ENCODE data around the gene P3H3. TPM values are rescaled to one million over a fixed set of nuclear protein-coding genes. Genes with fewer than 3 reads are reported as not detected.
A peak's percentile ranks its signal among the peaks of the same experiment; 100 is the strongest.

Gene P3H3
- total RNA-seq, 1 donor from 2014 or later: 30.6 TPM

DNA sequence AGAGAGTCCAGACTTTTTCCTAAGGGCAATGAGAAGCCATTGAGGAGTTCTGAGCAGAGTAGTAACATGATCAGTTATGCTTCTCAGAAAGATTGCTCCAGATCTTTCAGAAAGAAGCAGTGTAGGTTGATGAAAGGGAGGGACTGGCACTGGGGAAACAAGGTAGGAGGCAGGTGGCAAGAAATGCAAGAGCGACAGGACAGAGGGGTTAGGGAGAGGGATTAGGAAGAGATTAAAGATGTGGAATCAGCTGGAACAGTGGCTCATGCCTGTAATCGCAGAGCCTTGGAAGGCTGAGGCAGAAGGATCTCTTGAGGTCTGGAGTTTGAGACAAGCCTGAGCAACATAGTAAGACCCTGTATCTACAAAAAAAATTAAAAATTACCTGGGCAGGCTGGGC is 19.5 kb downstream of the P3H3 start:
- peaks cover 18% of the 10 kb centered on the region for H3K4me1 Mint-ChIP-seq (ENCODE audit: low read depth)
- no peaks in the 10 kb centered on the region for H3K9me3 Mint-ChIP-seq (ENCODE audit: low read depth)
- DNase-seq (ENCODE audit: low spot score, unreplicated experiment): no peak
- H3K27ac Mint-ChIP-seq: no peak overlapping the region
- TF ChIP-seq, protein P1, sequence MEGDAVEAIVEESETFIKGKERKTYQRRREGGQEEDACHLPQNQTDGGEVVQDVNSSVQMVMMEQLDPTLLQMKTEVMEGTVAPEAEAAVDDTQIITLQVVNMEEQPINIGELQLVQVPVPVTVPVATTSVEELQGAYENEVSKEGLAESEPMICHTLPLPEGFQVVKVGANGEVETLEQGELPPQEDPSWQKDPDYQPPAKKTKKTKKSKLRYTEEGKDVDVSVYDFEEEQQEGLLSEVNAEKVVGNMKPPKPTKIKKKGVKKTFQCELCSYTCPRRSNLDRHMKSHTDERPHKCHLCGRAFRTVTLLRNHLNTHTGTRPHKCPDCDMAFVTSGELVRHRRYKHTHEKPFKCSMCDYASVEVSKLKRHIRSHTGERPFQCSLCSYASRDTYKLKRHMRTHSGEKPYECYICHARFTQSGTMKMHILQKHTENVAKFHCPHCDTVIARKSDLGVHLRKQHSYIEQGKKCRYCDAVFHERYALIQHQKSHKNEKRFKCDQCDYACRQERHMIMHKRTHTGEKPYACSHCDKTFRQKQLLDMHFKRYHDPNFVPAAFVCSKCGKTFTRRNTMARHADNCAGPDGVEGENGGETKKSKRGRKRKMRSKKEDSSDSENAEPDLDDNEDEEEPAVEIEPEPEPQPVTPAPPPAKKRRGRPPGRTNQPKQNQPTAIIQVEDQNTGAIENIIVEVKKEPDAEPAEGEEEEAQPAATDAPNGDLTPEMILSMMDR (IDR thresholded peaks at IDR 0.05; ENCODE audit: unreplicated experiment): no peak
- H3K27me3 Mint-ChIP-seq: no peaks in the 10 kb centered on the region
- H3K4me3 Mint-ChIP-seq (ENCODE audit: low read depth): no peak overlapping the region
- peaks cover 9% of the 10 kb centered on the region for H3K36me3 Mint-ChIP-seq (ENCODE audit: insufficient read depth)

DNA sequence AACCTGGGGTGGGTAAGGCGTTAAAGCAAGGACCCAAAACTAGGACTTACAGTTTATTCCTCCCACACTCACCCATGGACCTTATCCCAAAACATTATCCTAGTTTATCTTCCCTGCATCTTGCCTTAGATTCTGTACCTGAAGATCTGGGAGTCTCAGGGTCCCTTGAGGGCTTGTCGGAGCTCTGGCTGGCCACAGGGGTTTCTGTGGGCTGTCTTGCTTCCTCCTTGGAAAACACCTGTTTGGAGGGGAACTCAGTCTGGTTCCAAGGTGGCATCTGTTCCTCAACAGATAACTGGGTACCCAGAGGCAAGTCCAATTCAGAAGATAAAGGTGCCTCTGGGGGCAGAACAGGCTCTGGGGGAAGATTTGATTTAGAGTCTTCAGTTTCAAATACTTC is 21.2 kb downstream of the P3H3 start:
- TF ChIP-seq, protein P1 (IDR thresholded peaks at IDR 0.05; ENCODE audit: unreplicated experiment): no peak
- peak overlapping the region; percentile 57 for H3K4me3 Mint-ChIP-seq (ENCODE audit: low read depth)
- DNase-seq (ENCODE audit: low spot score, unreplicated experiment): no peak
- H3K9me3 Mint-ChIP-seq (ENCODE audit: low read depth): no peaks in the 10 kb centered on the region
- no peak overlapping the region for H3K27ac Mint-ChIP-seq
- H3K4me1 Mint-ChIP-seq (ENCODE audit: low read depth): peaks cover 29% of the 10 kb centered on the region
- no peaks in the 10 kb centered on the region for H3K27me3 Mint-ChIP-seq
- peaks cover 12% of the 10 kb centered on the region for H3K36me3 Mint-ChIP-seq (ENCODE audit: insufficient read depth)

DNA sequence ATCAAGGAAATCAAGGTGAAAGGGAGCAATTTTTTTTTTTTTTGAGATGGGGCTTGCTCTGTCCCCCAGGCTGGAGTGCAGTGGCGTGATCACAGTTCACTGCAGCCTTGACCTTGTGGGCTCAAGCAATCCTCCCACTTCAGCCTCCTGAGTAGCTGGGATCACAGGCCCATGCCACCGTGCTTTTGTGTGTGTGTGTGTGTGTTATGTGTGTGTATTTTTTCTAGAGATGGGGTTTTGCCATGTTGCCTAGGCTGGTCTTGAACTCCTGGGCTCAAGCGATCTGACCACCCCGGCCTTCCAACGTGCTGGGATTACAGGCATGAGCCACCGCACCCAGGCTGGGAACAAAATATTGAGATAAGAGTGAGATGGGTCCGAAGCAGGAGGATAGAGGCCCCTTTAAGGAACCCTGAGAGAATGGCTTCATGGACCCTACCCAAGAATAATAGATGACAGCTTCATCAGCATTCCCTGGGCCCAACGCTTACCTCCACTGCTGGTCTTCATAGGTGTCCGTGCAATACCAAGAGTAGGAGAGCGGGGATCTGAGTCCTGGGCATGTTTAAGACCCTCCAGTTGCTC is 21.9 kb downstream of the P3H3 start:
- Mint-ChIP-seq H3K27me3 (no peaks in the 10 kb centered on the region), H3K4me1 (ENCODE audit: low read depth) (peaks cover 29% of the 10 kb centered on the region), H3K36me3 (ENCODE audit: insufficient read depth) (peaks cover 10% of the 10 kb centered on the region), H3K9me3 (ENCODE audit: low read depth) (no peaks in the 10 kb centered on the region), H3K27ac (peak overlapping the region; percentile 34), H3K4me3 (ENCODE audit: low read depth) (peak overlapping the region; percentile 98)
- TF ChIP-seq, protein P1 (IDR thresholded peaks at IDR 0.05; ENCODE audit: unreplicated experiment): no peak
- no peak for DNase-seq (ENCODE audit: low spot score, unreplicated experiment)

DNA sequence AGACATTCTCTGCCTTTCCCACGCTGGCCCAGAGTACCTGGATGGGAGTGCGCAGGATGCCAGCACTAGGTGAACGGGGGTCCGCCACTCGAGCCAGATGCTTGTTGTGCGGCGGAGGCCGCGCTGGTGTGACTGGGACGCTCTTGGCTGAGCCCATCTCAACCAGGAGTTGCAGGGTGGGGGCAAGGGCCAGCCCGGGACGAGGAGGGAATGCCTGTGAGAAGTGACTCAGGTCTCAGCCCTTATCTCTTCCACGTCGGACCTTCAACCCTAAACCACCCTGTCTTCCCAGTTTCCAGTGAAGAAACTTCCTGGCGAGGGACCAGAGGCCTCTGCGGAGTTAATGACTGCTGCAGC is 22.6 kb downstream of the P3H3 start:
- TF ChIP-seq, protein P1 (IDR thresholded peaks at IDR 0.05; ENCODE audit: unreplicated experiment): no peak
- peaks cover 29% of the 10 kb centered on the region for H3K4me1 Mint-ChIP-seq (ENCODE audit: low read depth)
- DNase-seq (ENCODE audit: low spot score, unreplicated experiment): no peak
- peak overlapping the region; percentile 98 for H3K4me3 Mint-ChIP-seq (ENCODE audit: low read depth)
- H3K36me3 Mint-ChIP-seq (ENCODE audit: insufficient read depth): peaks cover 11% of the 10 kb centered on the region
- no peak overlapping the region for H3K27ac Mint-ChIP-seq
- H3K9me3 Mint-ChIP-seq (ENCODE audit: low read depth): no peaks in the 10 kb centered on the region
- H3K27me3 Mint-ChIP-seq: no peaks in the 10 kb centered on the region

DNA sequence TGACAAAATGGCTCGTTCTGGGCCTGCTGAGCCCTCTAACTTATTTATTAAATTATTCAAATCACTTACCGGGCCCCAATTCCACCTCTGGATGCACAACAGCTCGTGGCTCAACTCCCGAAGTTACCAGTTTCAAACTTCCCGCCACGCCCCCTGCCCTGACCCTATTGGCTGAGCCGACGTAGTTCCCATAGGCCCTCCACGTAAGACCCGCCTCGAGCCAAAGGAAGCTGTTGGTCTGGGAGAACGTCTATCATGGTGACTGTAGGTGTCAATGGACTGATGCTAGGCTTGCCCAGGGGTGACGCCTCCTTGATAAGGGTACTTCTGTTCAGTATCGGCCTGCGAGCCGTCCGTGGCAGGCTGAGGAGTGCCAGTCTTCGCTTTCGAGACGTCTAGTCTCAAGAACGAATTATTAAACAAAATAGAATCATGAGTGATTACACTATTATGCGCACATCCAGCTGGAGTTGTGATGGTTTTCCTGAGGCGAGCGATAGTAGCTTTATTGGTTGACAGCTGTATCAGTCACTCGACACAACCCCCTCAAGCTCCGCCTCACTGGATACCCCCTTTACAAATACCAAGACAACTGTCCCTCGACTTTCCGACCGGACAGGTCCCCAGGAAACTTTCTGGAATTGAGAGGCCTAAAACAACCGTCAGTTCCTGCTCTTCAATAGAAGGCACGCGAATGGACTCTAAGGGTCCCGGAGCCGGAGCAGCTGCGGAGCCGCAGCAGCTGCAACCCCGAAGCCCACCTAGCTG is 23.1 kb downstream of the P3H3 start, which contains the start of gene CDCA3:
Gene CDCA3 (minus strand): TSS at position 134 of the 768 bp plus-strand sequence. CDS start 334 bp downstream, outside the sequence.
- Mint-ChIP-seq H3K4me3 (ENCODE audit: low read depth) (peak within 1 kb of the TSS; percentile 98), H3K9me3 (ENCODE audit: low read depth) (no peaks in the 10 kb centered on the region), H3K4me1 (ENCODE audit: low read depth) (peaks cover 29% of the 10 kb centered on the region), H3K27me3 (no peaks in the 10 kb centered on the region), H3K36me3 (ENCODE audit: insufficient read depth) (peaks cover 13% of the 10 kb centered on the region), H3K27ac (peak within 1 kb of the TSS; percentile 100)
- peak; percentile 94 for DNase-seq (ENCODE audit: low spot score, unreplicated experiment)
- TF ChIP-seq, protein P1 (IDR thresholded peaks at IDR 0.05; ENCODE audit: unreplicated experiment): no peak
